Nephron progenitor cell (in vitro differentiated cells): Measurements from ENCODE around the gene SGCE.

Experiments used
- DNase-seq: peaks from one replicate; pipeline ENCODE4 v3.0.0; 2021
- H3K27ac Mint-ChIP-seq: 2 replicates; pipeline ENCODE4 v1.8.0; 2021; ENCODE audit warnings: mild to moderate bottlenecking, moderate library complexity, mixed read lengths
- H3K27me3 Mint-ChIP-seq: 2 replicates; pipeline ENCODE4 v1.8.0; 2021; ENCODE audit warnings: mild to moderate bottlenecking, low read depth, mixed read lengths; ENCODE audit not compliant: poor library complexity
- H3K36me3 Mint-ChIP-seq: 2 replicates; pipeline ENCODE4 v1.8.0; 2021; ENCODE audit warnings: low read depth, mixed read lengths
- H3K4me1 Mint-ChIP-seq: 2 replicates; pipeline ENCODE4 v1.8.0; 2021; ENCODE audit warnings: mixed read lengths
- H3K4me3 Mint-ChIP-seq: 2 replicates; pipeline ENCODE4 v1.8.0; 2021; ENCODE audit warnings: mild to moderate bottlenecking, moderate library complexity, mixed read lengths
- H3K9me3 Mint-ChIP-seq: 2 replicates; pipeline ENCODE4 v1.8.0; 2021; ENCODE audit warnings: mild to moderate bottlenecking, moderate library complexity, mixed read lengths
- TF ChIP-seq, protein P1 (sequence below): fragments of 200-600 bp; sonication (generic); IDR thresholded peaks from 2 replicates; pipeline ENCODE4 v1.5.0; 2021; ENCODE audit warnings: antibody characterized with exemption

SGCE gene

DNA sequence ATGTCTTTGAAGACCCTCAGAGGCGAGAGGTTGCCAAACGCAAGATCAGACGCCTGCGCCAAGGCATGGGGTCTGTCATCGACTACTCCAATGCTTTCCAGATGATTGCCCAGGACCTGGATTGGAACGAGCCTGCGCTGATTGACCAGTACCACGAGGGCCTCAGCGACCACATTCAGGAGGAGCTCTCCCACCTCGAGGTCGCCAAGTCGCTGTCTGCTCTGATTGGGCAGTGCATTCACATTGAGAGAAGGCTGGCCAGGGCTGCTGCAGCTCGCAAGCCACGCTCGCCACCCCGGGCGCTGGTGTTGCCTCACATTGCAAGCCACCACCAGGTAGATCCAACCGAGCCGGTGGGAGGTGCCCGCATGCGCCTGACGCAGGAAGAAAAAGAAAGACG, 8.1 kb upstream of the SGCE start:
- peak overlapping the region; percentile 19 for H3K27ac Mint-ChIP-seq
- no peak overlapping the region for H3K4me3 Mint-ChIP-seq
- peaks cover 23% of the 10 kb centered on the region for H3K4me1 Mint-ChIP-seq
- TF ChIP-seq, protein P1, sequence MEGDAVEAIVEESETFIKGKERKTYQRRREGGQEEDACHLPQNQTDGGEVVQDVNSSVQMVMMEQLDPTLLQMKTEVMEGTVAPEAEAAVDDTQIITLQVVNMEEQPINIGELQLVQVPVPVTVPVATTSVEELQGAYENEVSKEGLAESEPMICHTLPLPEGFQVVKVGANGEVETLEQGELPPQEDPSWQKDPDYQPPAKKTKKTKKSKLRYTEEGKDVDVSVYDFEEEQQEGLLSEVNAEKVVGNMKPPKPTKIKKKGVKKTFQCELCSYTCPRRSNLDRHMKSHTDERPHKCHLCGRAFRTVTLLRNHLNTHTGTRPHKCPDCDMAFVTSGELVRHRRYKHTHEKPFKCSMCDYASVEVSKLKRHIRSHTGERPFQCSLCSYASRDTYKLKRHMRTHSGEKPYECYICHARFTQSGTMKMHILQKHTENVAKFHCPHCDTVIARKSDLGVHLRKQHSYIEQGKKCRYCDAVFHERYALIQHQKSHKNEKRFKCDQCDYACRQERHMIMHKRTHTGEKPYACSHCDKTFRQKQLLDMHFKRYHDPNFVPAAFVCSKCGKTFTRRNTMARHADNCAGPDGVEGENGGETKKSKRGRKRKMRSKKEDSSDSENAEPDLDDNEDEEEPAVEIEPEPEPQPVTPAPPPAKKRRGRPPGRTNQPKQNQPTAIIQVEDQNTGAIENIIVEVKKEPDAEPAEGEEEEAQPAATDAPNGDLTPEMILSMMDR = no peak
- H3K27me3 Mint-ChIP-seq = peaks cover 12% of the 10 kb centered on the region
- H3K36me3 Mint-ChIP-seq = peaks cover 86% of the 10 kb centered on the region
- H3K9me3 Mint-ChIP-seq = peaks cover 55% of the 10 kb centered on the region
- no peak for DNase-seq

- TF ChIP-seq, protein P1 = no peak
- Mint-ChIP-seq H3K4me1 (peaks cover 23% of the 10 kb centered on the region), H3K9me3 (peaks cover 55% of the 10 kb centered on the region), H3K27ac (no peak overlapping the region), H3K36me3 (peaks cover 72% of the 10 kb centered on the region), H3K27me3 (peaks cover 12% of the 10 kb centered on the region), H3K4me3 (no peak overlapping the region)
- DNase-seq = no peak
Observed at GRCh38 chr7:94662548-94662947, 6.6 kb upstream of the SGCE start.

- DNase-seq = no peak
- peaks cover 24% of the 10 kb centered on the region for H3K4me1 Mint-ChIP-seq
- peaks cover 8% of the 10 kb centered on the region for H3K27me3 Mint-ChIP-seq
- H3K4me3 Mint-ChIP-seq = peak overlapping the region; percentile 38
- H3K9me3 Mint-ChIP-seq = peaks cover 45% of the 10 kb centered on the region
- peaks cover 53% of the 10 kb centered on the region for H3K36me3 Mint-ChIP-seq
- H3K27ac Mint-ChIP-seq = peak overlapping the region; percentile 88
- TF ChIP-seq, protein P1 = no peak
Observed at GRCh38 chr7:94660006-94660405, 4.1 kb upstream of the SGCE start.

DNA sequence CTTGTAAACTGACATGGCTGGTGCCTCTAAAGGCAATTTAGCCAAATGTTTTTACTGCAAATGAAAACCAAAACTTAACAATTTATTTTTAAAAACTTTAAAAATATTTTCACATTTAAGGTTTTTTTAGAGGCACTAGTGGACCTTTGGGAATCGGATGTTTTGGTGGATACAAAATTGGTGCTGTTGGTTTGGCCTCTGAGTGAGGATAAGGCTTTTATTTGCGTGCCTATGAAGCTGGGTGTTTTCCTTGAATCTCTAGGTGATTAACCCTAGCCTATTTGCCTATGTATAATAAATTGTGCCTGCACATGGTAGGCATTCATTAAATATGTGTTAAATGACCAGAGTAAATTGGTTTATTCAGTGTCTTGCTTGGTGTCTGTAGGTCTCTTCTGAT, 2.9 kb upstream of the SGCE start:
- Mint-ChIP-seq H3K36me3 (peaks cover 41% of the 10 kb centered on the region), H3K4me3 (peak overlapping the region; percentile 76), H3K27ac (no peak overlapping the region), H3K4me1 (peaks cover 36% of the 10 kb centered on the region), H3K27me3 (peaks cover 4% of the 10 kb centered on the region), H3K9me3 (peaks cover 33% of the 10 kb centered on the region)
- TF ChIP-seq, protein P1 = no peak
- DNase-seq = no peak

GRCh38 chr7:94657771-94658693, 2.1 kb upstream of the SGCE start:
- Mint-ChIP-seq H3K27me3 (peaks cover 1% of the 10 kb centered on the region), H3K4me1 (peaks cover 42% of the 10 kb centered on the region), H3K9me3 (peaks cover 25% of the 10 kb centered on the region), H3K4me3 (peak overlapping the region; percentile 95), H3K27ac (peak overlapping the region; percentile 98), H3K36me3 (peaks cover 33% of the 10 kb centered on the region)
- peak; percentile 94 for DNase-seq
- TF ChIP-seq, protein P1 = no peak
